Measurements from ENCODE around the gene FASTKD3. TPM values are rescaled to one million over a fixed set of nuclear protein-coding genes. Genes with fewer than 3 reads are reported as not detected.

Gene FASTKD3
- polyA plus RNA-seq, 1 donor from 2014 or later = 27.8 TPM

DNA sequence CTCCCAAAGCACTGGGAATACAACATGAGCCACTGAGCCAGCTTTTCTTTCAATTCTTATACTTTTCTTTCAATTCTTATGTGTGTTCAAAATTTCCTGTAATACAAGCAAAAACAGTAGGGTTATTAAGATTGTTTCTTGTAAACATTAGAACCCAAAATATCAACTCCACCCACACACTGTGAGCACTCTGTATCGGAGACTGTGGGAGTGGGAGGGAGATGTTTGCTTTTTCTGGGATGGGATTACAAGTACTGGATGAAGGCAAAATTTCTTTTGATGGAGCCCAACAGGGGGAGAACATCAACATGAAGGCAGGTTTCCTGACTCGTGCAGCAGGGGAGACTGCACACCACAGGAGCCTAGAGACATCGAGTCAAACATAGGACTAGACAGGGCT lies 13.2 kb downstream of the FASTKD3 start:
- TF ChIP-seq, protein P1, sequence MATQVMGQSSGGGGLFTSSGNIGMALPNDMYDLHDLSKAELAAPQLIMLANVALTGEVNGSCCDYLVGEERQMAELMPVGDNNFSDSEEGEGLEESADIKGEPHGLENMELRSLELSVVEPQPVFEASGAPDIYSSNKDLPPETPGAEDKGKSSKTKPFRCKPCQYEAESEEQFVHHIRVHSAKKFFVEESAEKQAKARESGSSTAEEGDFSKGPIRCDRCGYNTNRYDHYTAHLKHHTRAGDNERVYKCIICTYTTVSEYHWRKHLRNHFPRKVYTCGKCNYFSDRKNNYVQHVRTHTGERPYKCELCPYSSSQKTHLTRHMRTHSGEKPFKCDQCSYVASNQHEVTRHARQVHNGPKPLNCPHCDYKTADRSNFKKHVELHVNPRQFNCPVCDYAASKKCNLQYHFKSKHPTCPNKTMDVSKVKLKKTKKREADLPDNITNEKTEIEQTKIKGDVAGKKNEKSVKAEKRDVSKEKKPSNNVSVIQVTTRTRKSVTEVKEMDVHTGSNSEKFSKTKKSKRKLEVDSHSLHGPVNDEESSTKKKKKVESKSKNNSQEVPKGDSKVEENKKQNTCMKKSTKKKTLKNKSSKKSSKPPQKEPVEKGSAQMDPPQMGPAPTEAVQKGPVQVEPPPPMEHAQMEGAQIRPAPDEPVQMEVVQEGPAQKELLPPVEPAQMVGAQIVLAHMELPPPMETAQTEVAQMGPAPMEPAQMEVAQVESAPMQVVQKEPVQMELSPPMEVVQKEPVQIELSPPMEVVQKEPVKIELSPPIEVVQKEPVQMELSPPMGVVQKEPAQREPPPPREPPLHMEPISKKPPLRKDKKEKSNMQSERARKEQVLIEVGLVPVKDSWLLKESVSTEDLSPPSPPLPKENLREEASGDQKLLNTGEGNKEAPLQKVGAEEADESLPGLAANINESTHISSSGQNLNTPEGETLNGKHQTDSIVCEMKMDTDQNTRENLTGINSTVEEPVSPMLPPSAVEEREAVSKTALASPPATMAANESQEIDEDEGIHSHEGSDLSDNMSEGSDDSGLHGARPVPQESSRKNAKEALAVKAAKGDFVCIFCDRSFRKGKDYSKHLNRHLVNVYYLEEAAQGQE (IDR thresholded peaks at IDR 0.05; ENCODE audit: borderline replicate concordance) = no peak
- no peak for TF ChIP-seq SMC3 (conservative IDR thresholded peaks at IDR 0.05; ENCODE audit: poor library complexity)
- TF ChIP-seq POLR2AphosphoS5 (IDR thresholded peaks at IDR 0.05) = no peak
- TF ChIP-seq, protein P2, sequence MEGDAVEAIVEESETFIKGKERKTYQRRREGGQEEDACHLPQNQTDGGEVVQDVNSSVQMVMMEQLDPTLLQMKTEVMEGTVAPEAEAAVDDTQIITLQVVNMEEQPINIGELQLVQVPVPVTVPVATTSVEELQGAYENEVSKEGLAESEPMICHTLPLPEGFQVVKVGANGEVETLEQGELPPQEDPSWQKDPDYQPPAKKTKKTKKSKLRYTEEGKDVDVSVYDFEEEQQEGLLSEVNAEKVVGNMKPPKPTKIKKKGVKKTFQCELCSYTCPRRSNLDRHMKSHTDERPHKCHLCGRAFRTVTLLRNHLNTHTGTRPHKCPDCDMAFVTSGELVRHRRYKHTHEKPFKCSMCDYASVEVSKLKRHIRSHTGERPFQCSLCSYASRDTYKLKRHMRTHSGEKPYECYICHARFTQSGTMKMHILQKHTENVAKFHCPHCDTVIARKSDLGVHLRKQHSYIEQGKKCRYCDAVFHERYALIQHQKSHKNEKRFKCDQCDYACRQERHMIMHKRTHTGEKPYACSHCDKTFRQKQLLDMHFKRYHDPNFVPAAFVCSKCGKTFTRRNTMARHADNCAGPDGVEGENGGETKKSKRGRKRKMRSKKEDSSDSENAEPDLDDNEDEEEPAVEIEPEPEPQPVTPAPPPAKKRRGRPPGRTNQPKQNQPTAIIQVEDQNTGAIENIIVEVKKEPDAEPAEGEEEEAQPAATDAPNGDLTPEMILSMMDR (IDR thresholded peaks at IDR 0.05; ENCODE audit: poor library complexity, severe bottlenecking) = no peak
- TF ChIP-seq EZH2 (IDR thresholded peaks at IDR 0.05; ENCODE audit: borderline replicate concordance, insufficient read depth, low read length, poor library complexity, severe bottlenecking) = no peak
- H3K36me3 ChIP-seq (ENCODE audit: insufficient read depth, low read length) = peaks cover 3% of the 10 kb centered on the region
- no peaks in the 10 kb centered on the region for H3K27me3 ChIP-seq (ENCODE audit: insufficient read depth, low read depth, low read length)
- H3K9me2 ChIP-seq (ENCODE audit: insufficient read depth, low read length) = no peaks in the 10 kb centered on the region
- H3K27ac ChIP-seq (ENCODE audit: low read length) = no peak overlapping the region
- no peaks in the 10 kb centered on the region for H4K20me1 ChIP-seq (ENCODE audit: insufficient read depth)
- H2AFZ ChIP-seq (ENCODE audit: low read depth, low read length) = no peak overlapping the region
- H3F3A ChIP-seq (ENCODE audit: insufficient read depth, low read length, poor library complexity, severe bottlenecking) = no peaks in the 10 kb centered on the region
- no peak overlapping the region for H3K4me3 ChIP-seq (ENCODE audit: low read length)
- no peaks in the 10 kb centered on the region for H3K9me3 ChIP-seq (ENCODE audit: low read length)
- no peak overlapping the region for H3K4me2 ChIP-seq (ENCODE audit: low read length)
- H3K79me2 ChIP-seq (replicated peaks; ENCODE audit: insufficient read depth, low read length) = no peaks in the 10 kb centered on the region
- H3K9ac ChIP-seq (ENCODE audit: low read length) = no peak overlapping the region

DNA sequence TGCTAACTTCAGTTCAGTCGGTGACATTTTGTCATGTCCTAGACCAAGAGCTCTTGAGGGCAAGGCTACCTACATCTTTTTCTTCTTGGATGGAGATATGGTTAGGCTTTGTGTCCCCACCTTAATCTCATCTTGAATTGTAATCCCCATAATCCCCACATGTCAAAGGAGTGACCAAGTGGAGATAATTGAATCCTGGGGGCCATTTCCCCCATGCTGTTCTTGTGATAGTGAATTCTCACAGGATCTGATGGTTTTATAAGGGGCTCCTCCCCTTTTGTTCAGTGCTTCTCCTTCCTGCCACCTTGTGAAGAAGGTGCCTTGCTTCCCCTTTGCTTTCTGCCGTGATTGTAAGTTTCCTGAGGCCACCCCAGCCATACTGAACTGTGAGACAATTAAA lies 15.8 kb downstream of the FASTKD3 start:
- Histone ChIP-seq H3F3A (ENCODE audit: insufficient read depth, low read length, poor library complexity, severe bottlenecking) (no peaks in the 10 kb centered on the region), H3K27ac (ENCODE audit: low read length) (no peak overlapping the region)

More for the DNA sequence above, 15.8 kb downstream of the FASTKD3 start:
- H3K9ac ChIP-seq (ENCODE audit: low read length) = no peak overlapping the region
- H3K79me2 ChIP-seq (replicated peaks; ENCODE audit: insufficient read depth, low read length) = no peaks in the 10 kb centered on the region
- no peak overlapping the region for H2AFZ ChIP-seq (ENCODE audit: low read depth, low read length)
- no peak overlapping the region for H3K4me2 ChIP-seq (ENCODE audit: low read length)
- H3K9me3 ChIP-seq (ENCODE audit: low read length) = no peaks in the 10 kb centered on the region
- no peak overlapping the region for H3K4me3 ChIP-seq (ENCODE audit: low read length)
- TF ChIP-seq RAD21 (conservative IDR thresholded peaks at IDR 0.05) (no peak), POLR2AphosphoS5 (IDR thresholded peaks at IDR 0.05) (no peak), SMC3 (conservative IDR thresholded peaks at IDR 0.05; ENCODE audit: poor library complexity) (no peak), EP300 (conservative IDR thresholded peaks at IDR 0.05; ENCODE audit: poor library complexity, severe bottlenecking) (no peak), MXI1 (conservative IDR thresholded peaks at IDR 0.05; ENCODE audit: poor library complexity, severe bottlenecking) (no peak), EZH2 (IDR thresholded peaks at IDR 0.05; ENCODE audit: borderline replicate concordance, insufficient read depth, low read length, poor library complexity, severe bottlenecking) (no peak), TAF1 (IDR thresholded peaks at IDR 0.05; ENCODE audit: low read depth) (no peak)
- TF ChIP-seq, protein P1 (IDR thresholded peaks at IDR 0.05; ENCODE audit: borderline replicate concordance) = no peak
- TF ChIP-seq, protein P2 (IDR thresholded peaks at IDR 0.05; ENCODE audit: poor library complexity, severe bottlenecking) = no peak
- H3K36me3 ChIP-seq (ENCODE audit: insufficient read depth, low read length) = no peaks in the 10 kb centered on the region
- H4K20me1 ChIP-seq (ENCODE audit: insufficient read depth) = no peaks in the 10 kb centered on the region
- no peaks in the 10 kb centered on the region for H3K9me2 ChIP-seq (ENCODE audit: insufficient read depth, low read length)
- peaks cover 15% of the 10 kb centered on the region for H3K27me3 ChIP-seq (ENCODE audit: insufficient read depth, low read depth, low read length)
